Tibial nerve (tissue), 4 donors: ENCODE measurements around the gene CPAMD8.

Source experiments
- EP300 ChIP-seq, 2 donors: sonication (generic); formaldehyde crosslinking; IDR thresholded peaks; one replicate each; pipeline ENCODE4 v1.6.1; 2017; ENCODE audit warnings: antibody characterized with exemption in 2 of 2, mild to moderate bottlenecking in 1 of 2
- POLR2A ChIP-seq, 2 donors: fragments of 450-650 bp; IDR thresholded peaks; one replicate each; pipeline ENCODE4 v1.6.1; 2017; ENCODE audit warnings: antibody characterized with exemption in 2 of 2, mild to moderate bottlenecking in 2 of 2, moderate library complexity in 2 of 2
- TF ChIP-seq, protein P1 (sequence below), 5 experiments: fragments of 200-600 bp in 3 of 5; fragments of 450-650 bp in 2 of 5; sonication (generic) in 3 of 5; IDR thresholded peaks; one replicate each; pipeline ENCODE4 v1.5.1; 2016 to 2019; ENCODE audit warnings: antibody characterized with exemption in 5 of 5, mild to moderate bottlenecking in 3 of 5, moderate library complexity in 2 of 5

DNA sequence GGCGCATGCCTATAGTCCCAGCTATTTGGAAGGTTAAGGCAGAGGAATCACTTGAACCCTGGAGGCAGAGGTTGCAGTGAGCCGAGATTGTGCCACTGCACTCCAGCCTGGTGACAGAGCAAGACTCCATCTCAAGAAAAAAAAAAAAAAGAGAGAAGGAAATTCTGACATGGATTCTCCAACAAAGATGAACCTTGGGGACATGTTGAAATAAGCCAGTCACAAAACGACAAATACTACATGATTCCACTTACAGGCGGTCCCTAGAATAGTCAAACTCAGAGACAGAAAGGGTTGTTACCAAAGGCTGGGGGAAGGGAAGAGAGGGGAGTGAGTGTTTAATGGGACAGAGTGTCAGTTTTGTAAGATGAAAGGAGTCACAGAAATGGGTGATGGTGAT lies 71.4 kb downstream of the CPAMD8 start:
- TF ChIP-seq, protein P1, sequence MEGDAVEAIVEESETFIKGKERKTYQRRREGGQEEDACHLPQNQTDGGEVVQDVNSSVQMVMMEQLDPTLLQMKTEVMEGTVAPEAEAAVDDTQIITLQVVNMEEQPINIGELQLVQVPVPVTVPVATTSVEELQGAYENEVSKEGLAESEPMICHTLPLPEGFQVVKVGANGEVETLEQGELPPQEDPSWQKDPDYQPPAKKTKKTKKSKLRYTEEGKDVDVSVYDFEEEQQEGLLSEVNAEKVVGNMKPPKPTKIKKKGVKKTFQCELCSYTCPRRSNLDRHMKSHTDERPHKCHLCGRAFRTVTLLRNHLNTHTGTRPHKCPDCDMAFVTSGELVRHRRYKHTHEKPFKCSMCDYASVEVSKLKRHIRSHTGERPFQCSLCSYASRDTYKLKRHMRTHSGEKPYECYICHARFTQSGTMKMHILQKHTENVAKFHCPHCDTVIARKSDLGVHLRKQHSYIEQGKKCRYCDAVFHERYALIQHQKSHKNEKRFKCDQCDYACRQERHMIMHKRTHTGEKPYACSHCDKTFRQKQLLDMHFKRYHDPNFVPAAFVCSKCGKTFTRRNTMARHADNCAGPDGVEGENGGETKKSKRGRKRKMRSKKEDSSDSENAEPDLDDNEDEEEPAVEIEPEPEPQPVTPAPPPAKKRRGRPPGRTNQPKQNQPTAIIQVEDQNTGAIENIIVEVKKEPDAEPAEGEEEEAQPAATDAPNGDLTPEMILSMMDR (IDR thresholded peaks at IDR 0.05): no peak
- TF ChIP-seq EP300 (IDR thresholded peaks at IDR 0.05) (no peak), POLR2A (IDR thresholded peaks at IDR 0.05) (no peak)
